Astrocyte (in vitro differentiated cells and primary cell): Measurements from ENCODE around the gene ADM.

Source experiments
- CTCF ChIP-seq: IDR thresholded peaks from 2 replicates; pipeline ENCODE4 v1.5.1; 2011; ENCODE audit warnings: low read depth, mild to moderate bottlenecking, inconsistent platforms, low read length, moderate library complexity; ENCODE audit not compliant: insufficient read depth
- EZH2 ChIP-seq: IDR thresholded peaks from 2 replicates; pipeline ENCODE4 v1.6.1; 2012; ENCODE audit warnings: mild to moderate bottlenecking, low read length, inconsistent platforms; ENCODE audit not compliant: insufficient read depth

GRCh38 chr11:10288881-10289764, 15.8 kb upstream of the ADM start:
- TF ChIP-seq EZH2 (no peak), CTCF (no peak)
